Adipocyte (in vitro differentiated cells): Measurements from ENCODE around the gene PTPRN2.

Experiments used
- DNase-seq: peaks from one replicate; pipeline ENCODE4 v3.0.0-alpha.2; 2015; ENCODE audit warnings: low read depth
- H3K27me3 ChIP-seq: replicated peaks from 2 replicates; pipeline ENCODE4 v1.7.0; 2013; ENCODE audit warnings: mild to moderate bottlenecking, low read length, moderate library complexity; ENCODE audit not compliant: control insufficient read depth, insufficient read depth
- H3K36me3 ChIP-seq: 2 replicates; pipeline ENCODE4 v1.7.0; 2013; ENCODE audit warnings: low read length, mild to moderate bottlenecking, moderate library complexity; ENCODE audit not compliant: control insufficient read depth, insufficient read depth, severe bottlenecking
- H3K4me1 ChIP-seq: 2 replicates; pipeline ENCODE4 v1.7.0; 2013; ENCODE audit warnings: mild to moderate bottlenecking, low read length, moderate library complexity; ENCODE audit not compliant: control insufficient read depth, insufficient read depth
- H3K4me3 ChIP-seq: 2 replicates; pipeline ENCODE4 v1.7.0; 2013; ENCODE audit warnings: mild to moderate bottlenecking, low read length, moderate library complexity
- H3K9ac ChIP-seq: 2 replicates; pipeline ENCODE4 v1.7.0; 2013; ENCODE audit warnings: mild to moderate bottlenecking, low read length, moderate library complexity
- H3K9me3 ChIP-seq: 2 replicates; pipeline ENCODE4 v1.7.0; 2013; ENCODE audit warnings: mild to moderate bottlenecking, low read length, moderate library complexity; ENCODE audit not compliant: control insufficient read depth

The PTPRN2 gene

DNA sequence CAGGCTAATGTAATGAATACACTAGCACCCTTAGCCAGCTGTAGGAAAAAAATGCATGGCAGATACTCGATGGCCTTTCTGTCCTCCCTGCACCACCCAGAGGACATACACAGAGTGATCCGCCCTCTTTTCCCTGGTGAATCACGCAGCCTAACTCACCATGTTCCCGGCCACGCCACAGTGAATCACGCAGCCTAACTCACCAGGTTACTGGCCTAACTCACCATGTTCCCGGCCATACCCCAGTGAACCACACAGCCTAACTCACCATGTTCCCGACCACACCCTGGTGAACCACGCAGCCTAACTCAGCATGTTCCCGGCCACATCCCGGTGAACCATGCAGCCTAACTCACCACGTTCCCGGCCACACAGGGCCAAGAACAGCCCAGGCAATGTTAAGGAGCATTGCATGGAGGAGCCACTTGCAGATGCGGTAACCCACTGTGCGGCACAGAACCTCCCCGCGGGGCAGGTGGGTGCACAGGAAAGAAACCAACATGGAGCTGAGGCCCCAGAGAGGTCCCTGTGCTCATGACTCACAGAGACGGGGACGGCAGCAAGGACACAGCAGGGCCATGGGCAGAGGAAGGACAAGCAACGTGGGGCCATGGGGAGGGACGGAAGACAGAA is 742.3 kb downstream of the PTPRN2 start:
- Histone ChIP-seq H3K9me3 (peaks cover 2% of the 10 kb centered on the region), H3K27me3 (no peaks in the 10 kb centered on the region), H3K4me1 (no peaks in the 10 kb centered on the region), H3K9ac (no peak overlapping the region), H3K36me3 (no peaks in the 10 kb centered on the region), H3K4me3 (no peak overlapping the region)
- DNase-seq: no peak

DNA sequence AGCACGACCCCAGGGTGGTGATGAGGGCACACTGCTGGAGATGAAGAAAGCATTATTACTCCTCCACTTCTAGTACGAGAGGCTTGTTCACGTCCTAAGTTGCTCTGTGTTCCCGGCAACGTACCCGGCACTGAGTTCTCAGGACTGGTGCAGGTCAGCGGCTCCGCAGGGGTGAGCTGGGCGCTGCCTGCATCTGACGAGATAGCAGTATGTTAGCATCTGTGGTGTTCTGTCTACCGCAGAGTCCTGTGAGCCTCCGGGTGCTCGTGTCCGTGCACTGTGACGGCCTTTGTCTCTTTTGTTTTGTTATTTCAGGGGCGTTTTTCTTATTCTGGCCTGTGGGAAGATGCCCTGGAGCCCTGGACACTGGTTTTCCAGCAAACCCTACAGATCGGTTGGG is 743.0 kb downstream of the PTPRN2 start:
- H3K4me3 ChIP-seq: no peak overlapping the region
- H3K27me3 ChIP-seq: no peaks in the 10 kb centered on the region
- H3K36me3 ChIP-seq: no peaks in the 10 kb centered on the region
- H3K9me3 ChIP-seq: peaks cover 2% of the 10 kb centered on the region
- H3K9ac ChIP-seq: no peak overlapping the region
- no peaks in the 10 kb centered on the region for H3K4me1 ChIP-seq
- no peak for DNase-seq

DNA sequence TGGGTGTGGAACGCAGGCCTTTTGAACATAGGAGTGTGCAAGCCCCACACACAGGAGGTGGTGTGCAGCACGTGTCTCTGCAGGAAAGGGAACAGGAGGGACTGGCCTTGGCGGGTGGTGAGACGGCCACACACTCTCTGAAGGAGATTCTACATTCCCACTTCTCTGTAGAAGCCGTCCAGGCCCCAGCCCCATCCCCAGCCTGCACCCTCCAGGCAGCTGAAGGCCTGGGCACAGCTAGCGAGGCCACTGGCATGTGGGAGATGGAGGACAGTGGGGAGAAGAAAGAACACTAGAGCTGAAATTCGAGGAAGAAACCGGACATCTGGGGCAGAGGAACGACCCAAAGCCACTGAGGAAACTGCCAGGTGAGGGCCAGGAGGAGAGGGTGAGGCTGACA is 743.5 kb downstream of the PTPRN2 start:
- peaks cover under 1% of the 10 kb centered on the region for H3K9me3 ChIP-seq
- no peaks in the 10 kb centered on the region for H3K4me1 ChIP-seq
- H3K27me3 ChIP-seq: no peaks in the 10 kb centered on the region
- no peak overlapping the region for H3K9ac ChIP-seq
- DNase-seq: no peak
- no peaks in the 10 kb centered on the region for H3K36me3 ChIP-seq
- H3K4me3 ChIP-seq: no peak overlapping the region

DNA sequence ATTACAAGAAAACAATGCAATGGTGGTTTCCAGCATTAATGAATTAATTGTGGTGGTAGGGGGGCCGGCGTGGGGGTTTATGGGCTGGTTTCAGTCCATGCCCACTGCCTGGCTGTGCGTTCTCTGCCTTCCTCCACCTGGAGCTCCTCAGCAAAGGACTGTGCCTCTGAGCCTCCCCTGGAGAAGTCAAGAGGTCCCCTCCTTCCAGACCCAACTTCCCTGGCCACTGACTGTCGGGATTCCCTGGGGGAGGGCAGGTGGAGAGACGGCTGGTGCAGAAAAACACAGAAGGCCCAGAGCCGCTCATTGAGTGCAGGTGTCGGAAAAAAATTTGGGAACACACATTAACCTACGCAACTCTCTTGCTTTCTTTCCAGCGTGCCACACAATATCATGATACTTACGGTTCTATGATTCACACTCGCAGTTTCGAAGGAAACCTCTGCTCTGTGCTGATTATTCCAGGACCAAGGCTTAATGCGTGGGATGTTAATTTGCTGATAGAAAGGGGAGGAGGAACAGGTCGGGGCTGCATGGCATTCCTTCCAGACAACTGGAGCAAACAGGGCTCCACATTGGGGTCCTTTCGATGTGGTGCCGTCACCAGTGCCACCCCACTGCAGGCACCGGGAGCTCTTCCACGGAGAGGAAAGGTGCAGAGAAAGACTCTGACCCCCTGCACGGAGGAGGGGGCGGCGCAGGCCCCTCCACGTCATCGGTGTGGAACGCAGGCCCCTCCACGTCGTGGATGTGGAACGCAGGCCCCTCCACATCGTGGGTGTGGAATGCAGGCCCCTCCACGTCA is 744.1 kb downstream of the PTPRN2 start:
- no peak for DNase-seq
- Histone ChIP-seq H3K9ac (no peak overlapping the region), H3K27me3 (no peaks in the 10 kb centered on the region), H3K9me3 (no peaks in the 10 kb centered on the region), H3K4me1 (no peaks in the 10 kb centered on the region), H3K36me3 (no peaks in the 10 kb centered on the region), H3K4me3 (no peak overlapping the region)

DNA sequence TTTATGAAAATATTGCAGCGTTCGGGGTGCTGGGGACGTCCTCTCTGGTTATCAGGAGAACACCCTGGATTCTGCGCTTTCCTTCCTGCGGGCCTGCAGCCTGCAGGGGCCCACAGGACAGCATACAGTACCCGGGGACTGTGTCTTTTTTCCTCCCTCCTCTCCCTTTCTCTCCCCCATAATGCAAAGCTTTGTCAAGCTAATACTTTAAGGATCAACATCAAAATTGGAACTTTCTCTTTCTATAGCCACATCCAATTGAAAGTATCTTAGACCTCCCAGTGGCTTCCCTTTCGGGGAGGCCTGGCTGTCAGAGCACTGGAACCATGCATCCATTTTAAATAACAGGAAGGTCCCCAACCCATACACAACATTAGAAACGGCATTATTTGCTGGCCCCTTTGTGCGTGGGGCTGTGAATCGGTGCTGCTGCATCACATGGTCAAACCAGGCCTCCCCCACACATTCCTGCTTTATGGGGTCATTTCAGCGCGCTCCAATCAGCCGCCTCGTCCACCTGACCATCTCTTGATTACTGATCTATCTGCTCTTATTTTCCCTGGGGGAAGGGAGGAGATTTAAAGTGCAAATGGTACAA is 745.8 kb downstream of the PTPRN2 start:
- H3K9me3 ChIP-seq: no peaks in the 10 kb centered on the region
- no peak for DNase-seq
- H3K4me3 ChIP-seq: no peak overlapping the region
- H3K27me3 ChIP-seq: no peaks in the 10 kb centered on the region
- no peaks in the 10 kb centered on the region for H3K4me1 ChIP-seq
- H3K9ac ChIP-seq: no peak overlapping the region
- no peaks in the 10 kb centered on the region for H3K36me3 ChIP-seq

DNA sequence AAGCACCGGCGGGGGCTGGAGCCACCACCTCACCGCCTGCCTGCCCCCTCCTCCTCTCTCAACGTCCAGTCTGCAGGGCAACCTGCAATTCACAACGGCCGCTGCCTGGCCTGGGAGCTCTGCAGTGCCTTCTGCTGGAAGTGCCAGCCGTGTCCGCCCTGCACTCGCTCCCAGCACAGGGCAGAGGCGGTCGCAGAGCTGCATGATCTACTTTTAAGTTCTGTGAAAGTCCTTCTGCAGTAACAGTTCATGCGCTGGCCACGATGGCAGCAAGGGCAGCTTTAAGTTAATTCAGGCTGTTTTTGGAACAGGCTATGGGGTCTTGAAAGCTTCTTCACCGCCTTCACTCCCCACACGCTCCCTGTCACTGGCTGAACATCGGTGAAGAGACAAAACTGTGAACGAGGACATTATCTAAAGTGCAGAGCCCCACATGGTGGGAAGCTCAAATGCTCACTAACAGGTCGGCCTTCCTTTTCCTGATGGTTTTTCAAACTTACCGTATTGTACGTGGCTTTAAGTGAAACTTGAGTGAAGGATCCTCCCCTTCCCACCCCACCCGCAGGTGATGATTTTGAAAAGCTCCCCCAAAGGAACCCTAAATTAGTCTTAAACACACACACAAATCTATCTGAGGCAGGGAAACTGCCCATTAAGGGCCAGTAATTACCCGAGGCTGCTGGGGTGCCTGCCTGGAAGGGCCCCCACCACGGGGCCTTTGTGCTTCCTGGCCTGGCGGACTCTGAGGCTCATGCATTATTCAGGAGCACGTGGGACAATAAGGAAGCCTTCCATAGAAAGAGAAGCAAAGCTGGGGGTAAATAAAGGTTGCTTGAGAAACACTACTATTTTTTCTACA is 746.5 kb downstream of the PTPRN2 start:
- H3K9me3 ChIP-seq: no peaks in the 10 kb centered on the region
- no peak overlapping the region for H3K4me3 ChIP-seq
- H3K9ac ChIP-seq: no peak overlapping the region
- H3K4me1 ChIP-seq: no peaks in the 10 kb centered on the region
- no peak for DNase-seq
- H3K27me3 ChIP-seq: no peaks in the 10 kb centered on the region
- no peaks in the 10 kb centered on the region for H3K36me3 ChIP-seq

DNA sequence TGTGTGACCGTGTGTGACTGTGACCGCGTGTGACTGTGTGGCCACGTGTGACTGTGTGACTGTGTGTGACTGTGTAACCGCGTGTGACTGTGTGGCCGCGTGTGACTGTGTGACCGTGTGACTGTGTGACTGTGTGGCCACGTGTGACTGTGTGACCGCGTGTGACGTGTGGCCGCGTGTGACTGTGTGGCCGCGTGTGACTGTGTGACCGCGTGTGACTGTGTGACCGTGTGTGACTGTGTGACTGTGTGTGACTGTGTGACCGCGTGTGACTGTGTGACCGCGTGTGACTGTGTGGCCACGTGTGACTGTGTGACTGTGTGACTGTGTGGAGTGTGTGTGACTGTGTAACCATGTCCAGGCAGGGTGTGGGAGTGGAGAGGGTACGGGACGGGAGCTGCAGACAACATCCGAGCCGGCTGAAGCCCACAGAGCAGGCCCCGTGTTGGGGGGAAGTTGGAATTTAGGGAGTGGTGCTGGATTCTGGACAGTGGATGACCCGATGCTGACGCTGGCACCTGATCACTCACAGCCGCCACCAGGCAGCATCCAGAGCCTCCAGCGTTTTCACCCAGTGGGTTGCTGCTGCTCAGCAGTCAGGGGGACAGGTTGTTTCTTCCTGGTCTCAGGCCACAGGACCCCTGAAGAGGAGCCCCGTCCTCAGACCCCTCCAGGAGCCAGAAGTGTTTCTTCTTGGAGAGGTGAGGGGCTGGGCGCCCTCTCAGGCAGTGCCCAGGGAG is 747.3 kb downstream of the PTPRN2 start:
- H3K4me1 ChIP-seq: no peaks in the 10 kb centered on the region
- H3K9ac ChIP-seq: no peak overlapping the region
- no peak overlapping the region for H3K4me3 ChIP-seq
- H3K9me3 ChIP-seq: no peaks in the 10 kb centered on the region
- H3K27me3 ChIP-seq: no peaks in the 10 kb centered on the region
- no peaks in the 10 kb centered on the region for H3K36me3 ChIP-seq
- no peak for DNase-seq

DNA sequence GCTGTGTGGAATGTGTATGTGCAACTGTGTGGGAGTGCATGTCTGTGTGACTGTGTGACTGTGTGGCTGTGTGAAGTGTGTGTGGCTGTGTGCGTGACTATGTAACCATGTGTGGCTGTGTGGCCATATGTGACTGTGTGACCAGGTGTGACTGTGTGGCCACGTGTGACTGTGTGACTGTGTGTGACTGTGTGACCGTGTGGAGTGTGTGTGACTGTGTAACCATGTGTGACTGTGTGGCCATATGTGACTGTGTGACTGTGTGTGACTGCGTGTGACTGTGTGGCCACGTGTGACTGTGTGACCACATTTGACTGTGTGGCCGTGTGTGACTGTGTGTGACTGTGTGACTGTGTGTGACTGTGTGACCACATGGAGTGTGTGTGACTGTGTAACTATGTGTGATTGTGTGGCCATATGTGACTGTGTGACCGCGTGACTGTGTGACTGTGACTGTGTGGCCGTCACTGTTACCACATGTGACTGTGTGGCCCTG is 747.9 kb downstream of the PTPRN2 start:
- Histone ChIP-seq H3K4me3 (no peak overlapping the region), H3K9ac (no peak overlapping the region), H3K36me3 (no peaks in the 10 kb centered on the region), H3K4me1 (no peaks in the 10 kb centered on the region), H3K9me3 (no peaks in the 10 kb centered on the region), H3K27me3 (no peaks in the 10 kb centered on the region)
- no peak for DNase-seq

DNA sequence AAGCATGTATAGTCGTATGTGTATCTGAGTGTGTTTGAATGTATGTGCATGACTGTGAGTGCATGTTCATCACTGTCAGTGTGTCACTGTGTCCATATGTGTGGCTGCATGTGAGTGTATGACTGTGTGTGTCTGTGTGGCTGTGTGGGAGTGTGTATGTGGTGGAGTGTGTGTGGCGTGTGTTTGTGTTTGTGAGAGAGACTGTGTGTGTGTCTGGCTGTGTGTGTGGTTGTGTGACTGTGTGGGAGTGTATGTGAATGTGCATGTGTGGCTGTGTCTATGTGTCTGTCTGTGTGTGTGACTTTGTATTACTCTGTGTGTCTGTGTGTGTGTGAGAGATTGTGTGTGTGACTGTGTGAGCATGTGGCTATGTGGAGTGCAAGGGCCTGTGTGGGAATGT is 748.4 kb downstream of the PTPRN2 start:
- Histone ChIP-seq H3K4me1 (no peaks in the 10 kb centered on the region), H3K9me3 (no peaks in the 10 kb centered on the region), H3K9ac (no peak overlapping the region), H3K4me3 (no peak overlapping the region), H3K27me3 (no peaks in the 10 kb centered on the region), H3K36me3 (no peaks in the 10 kb centered on the region)
- no peak for DNase-seq

DNA sequence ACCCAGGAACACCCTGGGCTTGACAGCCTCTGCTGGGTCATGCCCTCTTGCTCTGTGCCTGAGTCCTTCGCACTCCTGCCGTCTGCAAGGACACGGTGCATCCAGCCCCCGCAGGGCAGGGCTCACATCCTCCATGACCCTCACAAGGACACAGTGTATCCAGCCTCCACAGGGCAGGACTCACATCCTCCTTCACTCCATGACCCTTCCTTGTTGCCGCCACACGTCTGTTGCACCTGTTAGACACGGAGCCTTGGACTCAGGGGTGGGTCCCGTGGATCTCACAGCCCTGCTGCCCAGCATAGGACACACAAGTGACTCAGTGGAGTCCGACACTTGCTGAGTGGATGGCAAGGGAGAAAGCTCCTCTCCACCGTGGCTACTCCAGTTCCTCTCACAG is 750.1 kb downstream of the PTPRN2 start:
- Histone ChIP-seq H3K36me3 (no peaks in the 10 kb centered on the region), H3K27me3 (no peaks in the 10 kb centered on the region), H3K4me1 (no peaks in the 10 kb centered on the region), H3K4me3 (no peak overlapping the region), H3K9me3 (no peaks in the 10 kb centered on the region), H3K9ac (no peak overlapping the region)
- DNase-seq: no peak
